ENCODE data around the gene AFF4. TPM values are rescaled to one million over a fixed set of nuclear protein-coding genes. Genes with fewer than 3 reads are reported as not detected.

The AFF4 gene
- total and polyA plus RNA-seq, 2 donors (not counting 1 experiment from before 2014, with no cell fraction given), result 16.2 to 81.5 TPM

DNA sequence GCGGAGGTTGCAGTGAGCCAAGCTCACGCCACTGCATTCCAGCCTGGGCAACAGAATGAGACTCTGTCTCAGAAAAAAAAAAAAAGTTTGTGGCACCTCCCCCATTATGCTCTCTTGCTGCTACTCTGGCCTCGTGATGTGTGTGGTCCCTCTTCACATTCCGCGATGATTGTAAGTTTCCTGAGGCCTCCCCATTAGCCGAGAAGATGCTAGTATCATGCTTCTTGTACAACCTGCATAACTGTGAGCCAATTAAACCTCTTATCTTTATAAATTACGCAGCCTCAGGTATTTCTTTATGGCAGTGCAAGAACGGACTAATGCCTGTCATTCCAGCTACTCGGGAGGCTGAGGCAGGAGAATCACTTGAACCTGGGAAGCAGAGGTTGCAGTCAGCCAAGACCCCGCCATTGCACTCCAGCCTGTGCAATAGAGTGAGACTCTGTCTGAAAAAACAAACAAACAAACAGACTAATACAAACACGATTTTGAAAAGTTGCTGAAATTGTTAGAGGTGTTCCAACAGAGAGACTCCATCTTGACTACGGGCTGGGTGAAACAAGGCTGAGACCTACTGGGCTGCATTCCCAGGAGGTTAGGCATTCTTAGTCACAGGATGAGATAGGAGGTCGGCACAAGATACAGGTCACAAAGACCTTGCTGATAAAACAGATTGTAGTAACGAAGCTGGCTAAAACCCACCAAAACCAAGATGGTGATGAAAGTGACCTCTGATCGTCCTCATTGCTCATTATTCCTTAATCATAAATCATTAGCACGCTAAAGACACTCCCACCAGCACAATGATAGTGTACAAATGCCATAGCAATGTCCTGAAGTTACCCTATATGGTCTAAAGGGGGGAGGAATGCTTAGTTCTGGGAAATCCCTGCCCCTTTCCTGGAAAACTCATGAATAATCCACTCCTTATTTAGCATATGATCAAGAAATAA is 8.3 kb upstream of the AFF4 start:
- ChIA-PET POLR2A (interaction anchor here (0.7 kb wide), 1 partner anchor 128 kb away, joined by 6 read pairs; no protein-coding TSS in a partner anchor), CTCF (no interaction called here)
- Histone ChIP-seq H2AFZ (ENCODE audit: insufficient read depth, low read depth, low read length, poor library complexity, severe bottlenecking) (no peak overlapping the region), H3K27me3 (replicated peaks in 1 of 4; ENCODE audit: control extremely low read depth in 1 of 4, control insufficient read depth in 3 of 4, insufficient read depth in 4 of 4, low read length in 3 of 4) (no peaks in the 10 kb centered on the region), H3K4me2 (replicated peaks; ENCODE audit: low read depth, low read length, poor library complexity, severe bottlenecking) (no peak overlapping the region), H3K36me3 (replicated peaks in 1 of 2; ENCODE audit: control extremely low read depth in 1 of 2, control insufficient read depth in 1 of 2, extremely low read depth in 1 of 2, insufficient read depth in 2 of 2, low read length in 1 of 2) (no peaks in the 10 kb centered on the region), H3K4me1 (ENCODE audit: control insufficient read depth in 2 of 2, insufficient read depth in 2 of 2, low read length in 2 of 2) (no peaks in the 10 kb centered on the region), H3K27ac (ENCODE audit: low read length in 2 of 2) (no peak overlapping the region), H3K9me3 (ENCODE audit: control extremely low read depth in 1 of 3, control insufficient read depth in 2 of 3, insufficient read depth in 1 of 3, low read length in 2 of 3) (peaks cover 0 to 3% (median under 1%) of the 10 kb centered on the region in 3 donors), H4K20me1 (ENCODE audit: control insufficient read depth, insufficient read depth, low read length, poor library complexity, severe bottlenecking) (no peaks in the 10 kb centered on the region), H3K79me2 (ENCODE audit: control insufficient read depth, insufficient read depth, low read length) (no peaks in the 10 kb centered on the region), H3K4me3 (ENCODE audit: control extremely low read depth in 1 of 5, extremely low read depth in 1 of 5, insufficient read depth in 1 of 5, low read depth in 2 of 5, low read length in 4 of 5) (no peak overlapping the region), H3K9ac (ENCODE audit: low read length) (no peak overlapping the region)
- no peak for ATAC-seq (ENCODE audit: low read depth)
- Mint-ChIP-seq H3K27ac (no peak overlapping the region), H3K4me1 (no peaks in the 10 kb centered on the region), H3K27me3 (no peaks in the 10 kb centered on the region), H3K4me3 (no peak overlapping the region), H3K9me3 (ENCODE audit: insufficient read depth) (peaks cover under 1% of the 10 kb centered on the region)
- TF ChIP-seq, protein P1, sequence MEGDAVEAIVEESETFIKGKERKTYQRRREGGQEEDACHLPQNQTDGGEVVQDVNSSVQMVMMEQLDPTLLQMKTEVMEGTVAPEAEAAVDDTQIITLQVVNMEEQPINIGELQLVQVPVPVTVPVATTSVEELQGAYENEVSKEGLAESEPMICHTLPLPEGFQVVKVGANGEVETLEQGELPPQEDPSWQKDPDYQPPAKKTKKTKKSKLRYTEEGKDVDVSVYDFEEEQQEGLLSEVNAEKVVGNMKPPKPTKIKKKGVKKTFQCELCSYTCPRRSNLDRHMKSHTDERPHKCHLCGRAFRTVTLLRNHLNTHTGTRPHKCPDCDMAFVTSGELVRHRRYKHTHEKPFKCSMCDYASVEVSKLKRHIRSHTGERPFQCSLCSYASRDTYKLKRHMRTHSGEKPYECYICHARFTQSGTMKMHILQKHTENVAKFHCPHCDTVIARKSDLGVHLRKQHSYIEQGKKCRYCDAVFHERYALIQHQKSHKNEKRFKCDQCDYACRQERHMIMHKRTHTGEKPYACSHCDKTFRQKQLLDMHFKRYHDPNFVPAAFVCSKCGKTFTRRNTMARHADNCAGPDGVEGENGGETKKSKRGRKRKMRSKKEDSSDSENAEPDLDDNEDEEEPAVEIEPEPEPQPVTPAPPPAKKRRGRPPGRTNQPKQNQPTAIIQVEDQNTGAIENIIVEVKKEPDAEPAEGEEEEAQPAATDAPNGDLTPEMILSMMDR (IDR thresholded peaks at IDR 0.05), result no peak
- no peak for TF ChIP-seq EZH2 (IDR thresholded peaks at IDR 0.05; ENCODE audit: borderline replicate concordance, insufficient read depth, low read depth, low read length, poor library complexity, severe bottlenecking)
- intact Hi-C loops (cut with micrococcal nuclease), result no loop called here
- 95% methylated on average over 10 of the region's 16 CpGs for WGBS (ENCODE audit: insufficient coverage)
- no peak for DNase-seq

DNA sequence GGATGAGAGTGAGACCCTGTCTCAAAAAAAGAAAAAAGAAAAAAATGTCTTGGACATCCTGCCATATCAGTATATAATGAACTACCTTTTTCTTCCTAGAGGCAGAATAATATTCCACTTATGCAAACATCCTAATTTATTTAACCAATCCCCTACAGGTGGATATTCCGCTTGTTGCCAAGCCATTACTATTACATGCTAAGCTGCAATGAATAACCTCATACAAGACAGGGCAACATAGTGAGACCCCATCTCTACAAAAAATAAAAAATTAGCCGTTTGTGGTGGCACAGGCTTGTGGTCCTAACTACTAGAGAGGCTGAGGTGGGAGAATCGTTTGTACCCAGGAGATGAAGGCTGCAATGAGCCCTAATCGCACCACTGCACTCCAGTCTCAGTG is 1.7 kb upstream of the AFF4 start:
- Mint-ChIP-seq H3K27ac (no peak overlapping the region), H3K9me3 (ENCODE audit: insufficient read depth) (no peaks in the 10 kb centered on the region), H3K4me3 (no peak overlapping the region), H3K4me1 (peaks cover 20% of the 10 kb centered on the region), H3K27me3 (no peaks in the 10 kb centered on the region)
- H3K27ac ChIP-seq (ENCODE audit: low read length in 2 of 2), result no peak overlapping the region
- no peak overlapping the region for H3K4me2 ChIP-seq (replicated peaks; ENCODE audit: low read depth, low read length, poor library complexity, severe bottlenecking)
- ATAC-seq (ENCODE audit: low read depth) (no peak), DNase-seq (no peak)
- H3K9me3 ChIP-seq (ENCODE audit: control extremely low read depth in 1 of 3, control insufficient read depth in 2 of 3, insufficient read depth in 1 of 3, low read length in 2 of 3), result no peaks in the 10 kb centered on the region
- peaks cover 31% of the 10 kb centered on the region for H3K79me2 ChIP-seq (ENCODE audit: control insufficient read depth, insufficient read depth, low read length)
- peaks cover 17 to 26% of the 10 kb centered on the region in 2 donors for H3K4me1 ChIP-seq (ENCODE audit: control insufficient read depth in 2 of 2, insufficient read depth in 2 of 2, low read length in 2 of 2)
- ChIA-PET CTCF (interaction anchor here (0.9 to 1.7 kb wide), 3 partner anchors 11 to 87 kb away, joined by 3 to 5 read pairs (median 3); partner anchors contain the start of gene HSPA4), POLR2A (interaction anchor here (2.5 kb wide), 1 partner anchor 68 kb away, joined by 16 read pairs; no protein-coding TSS in a partner anchor)
- TF ChIP-seq, protein P1 (IDR thresholded peaks at IDR 0.05), result no peak
- TF ChIP-seq EZH2 (IDR thresholded peaks at IDR 0.05; ENCODE audit: borderline replicate concordance, insufficient read depth, low read depth, low read length, poor library complexity, severe bottlenecking), result no peak
- H3K9ac ChIP-seq (ENCODE audit: low read length), result no peak overlapping the region
- no peak overlapping the region for H2AFZ ChIP-seq (ENCODE audit: insufficient read depth, low read depth, low read length, poor library complexity, severe bottlenecking)
- no peaks in the 10 kb centered on the region for H3K27me3 ChIP-seq (replicated peaks in 1 of 4; ENCODE audit: control extremely low read depth in 1 of 4, control insufficient read depth in 3 of 4, insufficient read depth in 4 of 4, low read length in 3 of 4)
- no peak overlapping the region for H3K4me3 ChIP-seq (ENCODE audit: control extremely low read depth in 1 of 5, extremely low read depth in 1 of 5, insufficient read depth in 1 of 5, low read depth in 2 of 5, low read length in 4 of 5)
- H4K20me1 ChIP-seq (ENCODE audit: control insufficient read depth, insufficient read depth, low read length, poor library complexity, severe bottlenecking), result peaks cover 29% of the 10 kb centered on the region
- WGBS (ENCODE audit: insufficient coverage), result 100% methylated on average over 1 of the region's 4 CpGs
- H3K36me3 ChIP-seq (replicated peaks in 1 of 2; ENCODE audit: control extremely low read depth in 1 of 2, control insufficient read depth in 1 of 2, extremely low read depth in 1 of 2, insufficient read depth in 2 of 2, low read length in 1 of 2), result peaks cover 0 to 2% of the 10 kb centered on the region in 2 experiments
- intact Hi-C loops (cut with micrococcal nuclease), result no loop called here

Measured in B cell (primary cell).